Astrocyte (in vitro differentiated cells and primary cell): ENCODE measurements around the gene IFT88. TPM values are rescaled to one million over a fixed set of nuclear protein-coding genes. Genes with fewer than 3 reads are reported as not detected.

Experiments used
- DNase-seq: peaks from one replicate; pipeline ENCODE4 v3.0.0-alpha.2; 2010; ENCODE audit warnings: low read depth
- FAIRE-seq: peaks from 2 replicates; lab custom pipeline; 2011; peaks lifted over from hg19 to GRCh38; lab: Jason Lieb, UNC
- H2AFZ ChIP-seq: 2 replicates; pipeline ENCODE4 v1.6.0; 2012; ENCODE audit warnings: low read depth, low read length, inconsistent platforms
- H3K27ac ChIP-seq: 2 replicates; pipeline ENCODE4 v1.5.1; 2011; ENCODE audit warnings: low read depth, low read length, inconsistent platforms
- H3K27me3 ChIP-seq: 2 replicates; pipeline ENCODE4 v1.6.0; 2011; ENCODE audit warnings: low read length, inconsistent platforms; ENCODE audit not compliant: insufficient read depth
- H3K36me3 ChIP-seq: 2 replicates; pipeline ENCODE4 v1.5.1; 2011; ENCODE audit warnings: low read length, inconsistent platforms; ENCODE audit not compliant: insufficient read depth
- H3K4me1 ChIP-seq: 2 replicates; pipeline ENCODE4 v1.5.1; 2011; ENCODE audit warnings: low read length, inconsistent platforms; ENCODE audit not compliant: insufficient read depth
- H3K4me2 ChIP-seq: 2 replicates; pipeline ENCODE4 v1.6.0; 2012; ENCODE audit warnings: low read length, inconsistent platforms
- H3K4me3 ChIP-seq: 2 replicates; pipeline ENCODE4 v1.5.1; 2011; ENCODE audit warnings: low read depth, mild to moderate bottlenecking, low read length, inconsistent platforms; ENCODE audit not compliant: insufficient read depth
- H3K79me2 ChIP-seq: 2 replicates; pipeline ENCODE4 v1.6.0; 2012; ENCODE audit warnings: mild to moderate bottlenecking, low read length, inconsistent platforms; ENCODE audit not compliant: insufficient read depth
- H3K9ac ChIP-seq: 2 replicates; pipeline ENCODE4 v1.6.0; 2012; ENCODE audit warnings: mild to moderate bottlenecking, low read length, inconsistent platforms
- H3K9me3 ChIP-seq: 2 replicates; pipeline ENCODE4 v1.5.1; 2012; ENCODE audit warnings: low read depth, mild to moderate bottlenecking, low read length, inconsistent platforms; ENCODE audit not compliant: insufficient read depth
- H4K20me1 ChIP-seq: 2 replicates; pipeline ENCODE4 v1.6.0; 2012; ENCODE audit warnings: low read length, inconsistent platforms; ENCODE audit not compliant: insufficient read depth
- H3K27ac Mint-ChIP-seq: one replicate; pipeline ENCODE4 v1.8.0; 2021; ENCODE audit warnings: mild to moderate bottlenecking, mixed read lengths; ENCODE audit not compliant: unreplicated experiment
- H3K27me3 Mint-ChIP-seq: one replicate; pipeline ENCODE4 v1.8.0; 2021; ENCODE audit warnings: low read depth, mixed read lengths; ENCODE audit not compliant: unreplicated experiment
- H3K36me3 Mint-ChIP-seq: one replicate; pipeline ENCODE4 v1.8.0; 2021; ENCODE audit warnings: low read depth, mixed read lengths; ENCODE audit not compliant: unreplicated experiment
- H3K4me1 Mint-ChIP-seq: one replicate; pipeline ENCODE4 v1.8.0; 2021; ENCODE audit warnings: low read depth, mixed read lengths; ENCODE audit not compliant: unreplicated experiment
- H3K4me3 Mint-ChIP-seq: one replicate; pipeline ENCODE4 v1.8.0; 2021; ENCODE audit warnings: mild to moderate bottlenecking, moderate library complexity, mixed read lengths; ENCODE audit not compliant: unreplicated experiment
- H3K9me3 Mint-ChIP-seq: one replicate; pipeline ENCODE4 v1.8.0; 2021; ENCODE audit warnings: mild to moderate bottlenecking, mixed read lengths; ENCODE audit not compliant: unreplicated experiment
- CTCF ChIP-seq: IDR thresholded peaks from 2 replicates; pipeline ENCODE4 v1.5.1; 2011; ENCODE audit warnings: low read depth, mild to moderate bottlenecking, inconsistent platforms, low read length, moderate library complexity; ENCODE audit not compliant: insufficient read depth
- EZH2 ChIP-seq: IDR thresholded peaks from 2 replicates; pipeline ENCODE4 v1.6.1; 2012; ENCODE audit warnings: mild to moderate bottlenecking, low read length, inconsistent platforms; ENCODE audit not compliant: insufficient read depth
- total RNA-seq: library from RNA; stranded (reverse); gene quantifications from 2 replicates; pipeline ENCODE4 v1.2.1, GENCODE V29; 2021

The IFT88 gene
- total RNA-seq, 1 donor from 2014 or later = 7.6 TPM

- H3K9ac ChIP-seq = no peak overlapping the region
Observed at GRCh38 chr13:20658451-20659040, 91.6 kb downstream of the IFT88 start.

GRCh38 chr13:20664351-20664750, 97.4 kb downstream of the IFT88 start:
- no peak overlapping the region for H3K4me2 ChIP-seq
- FAIRE-seq (no peak), DNase-seq (no peak)
- no peaks in the 10 kb centered on the region for H4K20me1 ChIP-seq
- no peaks in the 10 kb centered on the region for H3K4me1 Mint-ChIP-seq
- no peaks in the 10 kb centered on the region for H3K27me3 Mint-ChIP-seq
- H3K4me3 Mint-ChIP-seq = no peak overlapping the region
- H3K4me1 ChIP-seq = no peaks in the 10 kb centered on the region
- no peaks in the 10 kb centered on the region for H3K9me3 Mint-ChIP-seq
- H3K27ac Mint-ChIP-seq = no peak overlapping the region
- no peak overlapping the region for H3K4me3 ChIP-seq
- no peak overlapping the region for H3K9ac ChIP-seq
- peaks cover 8% of the 10 kb centered on the region for H3K36me3 Mint-ChIP-seq
- TF ChIP-seq EZH2 (no peak), CTCF (no peak)
- peaks cover 3% of the 10 kb centered on the region for H3K36me3 ChIP-seq
- no peak overlapping the region for H3K27ac ChIP-seq
- no peaks in the 10 kb centered on the region for H3K9me3 ChIP-seq
- no peaks in the 10 kb centered on the region for H3K79me2 ChIP-seq
- H2AFZ ChIP-seq = no peak overlapping the region
- no peaks in the 10 kb centered on the region for H3K27me3 ChIP-seq

More at GRCh38 chr13:20658451-20659040, 91.6 kb downstream of the IFT88 start:
- Mint-ChIP-seq H3K9me3 (no peaks in the 10 kb centered on the region), H3K27me3 (no peaks in the 10 kb centered on the region), H3K4me1 (peaks cover 2% of the 10 kb centered on the region), H3K27ac (no peak overlapping the region), H3K4me3 (no peak overlapping the region), H3K36me3 (peaks cover 8% of the 10 kb centered on the region)
- Histone ChIP-seq H3K9me3 (no peaks in the 10 kb centered on the region), H3K36me3 (peaks cover 3% of the 10 kb centered on the region), H3K4me3 (no peak overlapping the region), H4K20me1 (no peaks in the 10 kb centered on the region), H3K79me2 (no peaks in the 10 kb centered on the region), H3K4me1 (no peaks in the 10 kb centered on the region), H3K27me3 (no peaks in the 10 kb centered on the region), H2AFZ (no peak overlapping the region), H3K27ac (no peak overlapping the region), H3K4me2 (no peak overlapping the region)
- DNase-seq (no peak), FAIRE-seq (peak; percentile 20)
- TF ChIP-seq EZH2 (no peak), CTCF (no peak)

- no peak for FAIRE-seq
- no peaks in the 10 kb centered on the region for H3K27me3 Mint-ChIP-seq
Observed at GRCh38 chr13:20666948-20667347, 100.0 kb downstream of the IFT88 start.

More at GRCh38 chr13:20666948-20667347, 100.0 kb downstream of the IFT88 start:
- Mint-ChIP-seq H3K4me3 (no peak overlapping the region), H3K9me3 (no peaks in the 10 kb centered on the region), H3K4me1 (no peaks in the 10 kb centered on the region), H3K36me3 (peaks cover 3% of the 10 kb centered on the region), H3K27ac (no peak overlapping the region)
- Histone ChIP-seq H3K27me3 (no peaks in the 10 kb centered on the region), H3K4me2 (no peak overlapping the region), H2AFZ (no peak overlapping the region), H3K79me2 (no peaks in the 10 kb centered on the region), H3K4me3 (no peak overlapping the region), H3K4me1 (no peaks in the 10 kb centered on the region), H4K20me1 (no peaks in the 10 kb centered on the region), H3K9me3 (no peaks in the 10 kb centered on the region), H3K36me3 (no peaks in the 10 kb centered on the region), H3K27ac (no peak overlapping the region), H3K9ac (no peak overlapping the region)
- no peak for DNase-seq
- TF ChIP-seq EZH2 (no peak), CTCF (no peak)
